ENCODE data around the gene SULF2. TPM values are rescaled to one million over a fixed set of nuclear protein-coding genes. Genes with fewer than 3 reads are reported as not detected.

SULF2 gene
- total RNA-seq, 1 experiment from 2014 or later = 13.0 TPM

GRCh38 chr20:47682028-47682783 is 103.1 kb downstream of the SULF2 start:
- Histone ChIP-seq H3K4me1 (ENCODE audit: control insufficient read depth in 1 of 2, insufficient read depth in 2 of 2, low read length in 2 of 2) (peaks cover 0 to 8% of the 10 kb centered on the region in 2 experiments; a peak in 1 of 4 replicates), H3K9me3 (ENCODE audit: control insufficient read depth in 1 of 2, insufficient read depth in 1 of 2, low read depth in 1 of 2, low read length in 2 of 2) (no peaks in the 10 kb centered on the region), H3K27ac (ENCODE audit: low read depth, low read length) (no peak overlapping the region), H3K36me3 (ENCODE audit: control insufficient read depth in 1 of 2, insufficient read depth in 2 of 2, low read length in 2 of 2) (no peaks in the 10 kb centered on the region), H3K27me3 (ENCODE audit: insufficient read depth, low read length) (no peaks in the 10 kb centered on the region), H4K20me1 (ENCODE audit: insufficient read depth) (no peaks in the 10 kb centered on the region), H2AFZ (ENCODE audit: low read depth, low read length, poor library complexity, severe bottlenecking) (no peak overlapping the region), H3K4me2 (ENCODE audit: low read length) (no peak overlapping the region), H3K4me3 (replicated peaks in 1 of 2; ENCODE audit: low read depth in 1 of 2, low read length in 2 of 2) (no peak overlapping the region), H3K79me2 (ENCODE audit: insufficient read depth, low read length) (no peaks in the 10 kb centered on the region), H3K9ac (ENCODE audit: low read length) (no peak overlapping the region), H3K9me2 (ENCODE audit: insufficient read depth) (no peaks in the 10 kb centered on the region)
- intact Hi-C loops (cut with micrococcal nuclease) = no loop called here
- TF ChIP-seq ATF3 (IDR thresholded peaks at IDR 0.05) (no peak), YY1 (IDR thresholded peaks at IDR 0.05; ENCODE audit: extremely low read depth, insufficient replicate concordance, low read depth, low read length) (no peak), RAD21 (IDR thresholded peaks at IDR 0.05; ENCODE audit: low read depth) (no peak), FOSL1 (IDR thresholded peaks at IDR 0.05; ENCODE audit: low read depth) (no peak), POLR2A (IDR thresholded peaks at IDR 0.05; ENCODE audit: borderline replicate concordance, extremely low read depth, insufficient read depth, insufficient read length) (no peak), POLR2AphosphoS5 (IDR thresholded peaks at IDR 0.05; ENCODE audit: low read depth, low read length) (no peak), SP1 (IDR thresholded peaks at IDR 0.05; ENCODE audit: low read depth) (no peak), ELF1 (IDR thresholded peaks at IDR 0.05; ENCODE audit: borderline replicate concordance, low read depth) (no peak), REST (IDR thresholded peaks at IDR 0.05; ENCODE audit: low read depth) (no peak), ZBTB33 (IDR thresholded peaks at IDR 0.05; ENCODE audit: extremely low read depth, insufficient replicate concordance, low read length) (no peak), ZFX (IDR thresholded peaks at IDR 0.05) (no peak)
- CTCF ChIA-PET = no interaction called here
- ATAC-seq = no peak
- RAD21 ChIA-PET (ENCODE audit: low non-redundant PET in 1 of 2, low total read pairs in 2 of 2, uncharacterized antibody in 2 of 2, unreplicated experiment in 2 of 2) = no interaction called here
- DNase-seq (ENCODE audit: low read depth, low spot score) = no peak
- BruUV-seq (replicated peaks) = no TSS peak
- POLR2A ChIA-PET = no interaction called here
